ENCODE results near the gene PPP1R12B.
"Not testable (repeated sequence)": the region's sequence is repeated elsewhere in the genome, so short reads cannot be mapped to it uniquely, and the experiment has no call there.

PPP1R12B gene

DNA sequence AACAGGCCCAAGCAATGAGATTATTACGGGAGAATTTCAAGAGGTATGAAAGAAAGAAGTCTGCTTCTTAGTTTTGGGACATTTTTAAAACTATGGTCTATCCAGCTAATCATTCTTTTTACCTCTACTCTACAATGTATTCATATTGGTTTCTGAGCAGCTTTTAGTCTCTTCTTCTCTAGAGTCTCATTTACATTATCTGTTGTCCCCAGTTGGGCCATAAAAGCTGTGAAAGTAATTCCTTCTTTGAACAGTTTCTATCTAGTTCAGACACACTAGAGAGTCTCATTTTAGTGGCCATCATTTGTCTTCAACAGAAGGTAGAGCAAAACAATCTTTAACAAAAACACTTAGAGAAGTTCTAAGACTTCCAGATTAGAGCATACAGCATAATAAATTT lies 204.6 kb downstream of the PPP1R12B start:
- in situ Hi-C loops (cut with MboI; ENCODE audit: low sequenced_read_pairs) = not testable (repeated sequence)

DNA sequence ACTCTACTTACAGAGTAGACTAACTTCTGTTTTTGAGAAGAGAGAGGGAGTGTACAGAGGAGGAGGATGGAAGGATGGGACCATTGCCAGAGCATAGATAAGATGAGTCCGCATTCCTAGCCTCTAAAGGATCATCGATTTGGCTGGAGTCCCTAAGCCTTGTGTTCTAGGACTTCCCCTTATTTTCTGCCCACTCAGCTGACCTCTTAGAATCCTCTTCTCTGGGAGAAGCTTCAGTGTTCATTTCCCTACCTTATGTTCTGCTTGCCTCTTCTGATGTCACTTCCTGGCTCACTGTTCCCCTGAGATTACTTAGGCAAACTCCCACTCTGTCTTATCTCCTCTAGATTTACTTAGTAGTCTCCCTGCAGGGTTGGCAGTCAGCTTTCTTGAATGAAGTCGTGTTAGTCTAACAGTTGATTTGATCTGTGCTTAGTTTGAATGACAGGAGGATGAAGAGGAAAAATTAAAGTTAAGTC lies 205.1 kb downstream of the PPP1R12B start:
- in situ Hi-C loops (cut with MboI; ENCODE audit: low sequenced_read_pairs) = no loop called here

DNA sequence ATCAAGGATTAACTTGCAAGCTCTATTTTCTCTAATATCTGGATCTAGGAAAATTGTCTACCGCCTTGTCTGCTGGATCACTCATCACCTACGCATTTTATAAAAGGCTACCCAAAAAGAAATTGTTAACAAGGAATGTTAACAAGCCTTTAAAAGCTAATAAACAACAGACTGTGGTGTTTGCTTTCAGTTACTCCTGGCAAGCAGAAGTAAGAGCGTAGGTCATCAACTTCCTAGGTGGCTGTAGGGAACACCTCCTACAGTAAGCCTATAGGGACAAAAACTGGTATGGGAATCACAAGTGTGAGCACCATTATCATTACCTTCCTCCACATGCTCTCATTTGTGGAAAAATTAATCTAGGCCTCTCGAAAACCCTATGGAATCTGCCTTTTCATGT lies 206.1 kb downstream of the PPP1R12B start:
- in situ Hi-C loops (cut with MboI; ENCODE audit: low sequenced_read_pairs) = not testable (repeated sequence)

DNA sequence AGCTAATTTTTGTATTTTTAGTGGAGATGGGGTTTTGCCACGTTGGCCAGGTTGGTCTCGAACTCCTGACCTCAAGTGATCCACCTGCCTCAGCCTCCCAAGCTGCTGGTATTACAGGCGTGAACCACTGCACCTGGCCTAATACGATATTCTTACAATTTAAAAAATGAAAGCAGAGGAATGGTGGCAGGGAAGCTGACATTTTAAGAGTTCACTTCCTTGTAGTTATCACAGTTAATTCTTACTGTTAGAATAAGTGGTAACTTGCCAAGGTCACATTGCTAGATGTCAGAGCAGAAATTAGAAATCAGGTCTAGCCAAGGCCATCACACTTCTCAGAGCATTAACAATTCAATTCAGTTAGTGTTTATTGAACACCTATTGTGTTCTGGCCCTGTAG lies 207.5 kb downstream of the PPP1R12B start:
- in situ Hi-C loops (cut with MboI; ENCODE audit: low sequenced_read_pairs) = not testable (repeated sequence)

DNA sequence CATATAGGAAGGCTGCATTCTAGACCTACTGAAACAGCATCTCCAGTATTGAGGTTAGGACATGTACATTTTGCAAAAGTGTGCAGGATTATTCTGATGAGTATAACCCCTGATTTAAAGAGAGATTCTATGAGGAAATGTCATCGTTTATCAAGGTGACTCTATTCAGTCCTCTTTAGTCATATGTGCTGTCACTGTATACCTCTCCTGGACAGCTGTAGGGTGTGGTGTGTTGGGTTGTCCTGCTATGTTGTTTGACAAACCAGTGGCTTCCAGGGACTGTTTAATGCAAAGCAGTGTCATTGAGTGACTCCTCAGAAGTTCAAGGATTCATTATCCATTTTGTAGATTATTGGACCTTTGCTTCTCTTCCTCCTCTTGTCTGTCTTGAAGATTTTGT lies 209.2 kb downstream of the PPP1R12B start:
- in situ Hi-C loops (cut with MboI; ENCODE audit: low sequenced_read_pairs) = not testable (repeated sequence)

DNA sequence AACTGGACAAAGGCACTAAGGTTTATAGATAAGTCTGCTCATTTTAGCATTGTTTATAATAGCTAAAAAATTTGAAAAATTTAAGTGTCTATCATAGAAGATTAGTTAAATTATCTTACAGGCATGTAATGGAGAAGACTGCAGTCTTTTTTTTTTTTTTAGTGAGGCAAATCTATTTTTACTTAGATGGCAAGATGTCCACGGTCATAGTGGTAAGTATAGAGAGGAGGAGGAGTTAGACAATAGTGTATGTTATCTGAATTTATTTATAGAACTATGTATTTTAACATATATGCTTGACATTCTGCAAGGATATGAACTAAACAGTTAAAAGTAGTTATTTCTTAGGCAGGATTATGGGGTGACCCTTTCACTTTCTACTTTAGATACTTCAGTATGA lies 212.7 kb downstream of the PPP1R12B start:
- in situ Hi-C loops (cut with MboI; ENCODE audit: low sequenced_read_pairs) = no loop called here

DNA sequence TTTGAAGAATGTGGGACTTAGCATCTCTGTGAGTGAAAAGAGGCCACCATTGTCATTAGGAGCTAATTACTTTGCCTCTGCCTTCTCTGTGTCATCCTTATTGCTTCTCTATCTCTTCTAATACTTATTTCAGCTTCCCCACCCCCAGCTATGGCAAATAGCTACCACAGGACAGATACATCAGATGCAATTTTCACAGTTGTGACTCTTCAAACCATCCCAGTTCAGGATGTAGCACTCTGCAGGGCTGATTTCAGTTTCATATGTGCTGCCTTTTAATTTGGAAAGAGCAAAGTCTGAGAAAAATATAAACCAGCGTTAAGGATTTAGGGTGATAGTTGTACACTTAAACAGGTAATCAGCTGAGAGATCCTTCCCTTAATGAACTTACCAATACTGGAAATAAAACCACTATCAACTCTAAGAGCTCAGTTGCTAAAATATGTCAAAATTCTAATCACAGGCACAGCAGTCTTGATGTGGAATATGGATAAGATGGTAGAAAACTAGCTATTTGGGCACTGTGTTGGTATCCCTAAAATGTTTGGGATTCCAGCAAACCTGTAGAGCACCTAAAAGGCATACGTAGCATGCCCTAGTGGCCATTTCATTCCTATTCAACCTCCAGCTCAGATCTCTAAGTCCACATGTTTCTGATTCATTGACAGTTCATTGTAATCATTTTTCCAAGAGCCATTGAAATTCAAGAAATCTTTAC lies 213.4 kb downstream of the PPP1R12B start:
- in situ Hi-C loops (cut with MboI; ENCODE audit: low sequenced_read_pairs) = no loop called here

DNA sequence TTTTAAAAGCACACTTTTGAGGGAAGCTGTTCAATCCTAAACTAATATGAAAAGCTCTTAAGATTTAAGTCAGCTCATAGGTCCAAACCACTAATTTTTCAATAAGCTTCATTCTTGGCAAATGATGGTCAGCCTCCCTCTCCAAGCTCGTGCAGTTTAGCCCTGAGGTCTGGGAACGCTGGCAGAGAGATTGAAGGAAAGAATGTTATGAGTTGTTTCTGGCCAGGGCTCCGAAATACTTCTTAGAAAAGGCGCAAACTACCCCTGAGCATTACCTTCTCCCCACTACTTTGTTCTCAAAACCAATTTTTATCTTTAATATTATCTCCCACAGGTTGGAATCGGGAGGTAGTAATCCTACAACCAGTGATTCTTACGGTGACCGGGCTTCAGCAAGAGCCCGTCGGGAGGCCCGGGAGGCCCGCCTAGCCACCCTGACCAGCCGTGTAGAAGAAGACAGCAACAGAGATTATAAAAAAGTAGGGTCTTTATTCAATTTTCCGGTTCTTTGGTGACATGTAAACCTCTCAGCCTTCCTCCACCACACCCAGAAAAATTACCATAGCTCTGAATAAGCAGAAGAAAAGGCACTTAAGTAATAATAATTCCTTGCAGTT lies 214.1 kb downstream of the PPP1R12B start:
- in situ Hi-C loops (cut with MboI; ENCODE audit: low sequenced_read_pairs) = no loop called here

DNA sequence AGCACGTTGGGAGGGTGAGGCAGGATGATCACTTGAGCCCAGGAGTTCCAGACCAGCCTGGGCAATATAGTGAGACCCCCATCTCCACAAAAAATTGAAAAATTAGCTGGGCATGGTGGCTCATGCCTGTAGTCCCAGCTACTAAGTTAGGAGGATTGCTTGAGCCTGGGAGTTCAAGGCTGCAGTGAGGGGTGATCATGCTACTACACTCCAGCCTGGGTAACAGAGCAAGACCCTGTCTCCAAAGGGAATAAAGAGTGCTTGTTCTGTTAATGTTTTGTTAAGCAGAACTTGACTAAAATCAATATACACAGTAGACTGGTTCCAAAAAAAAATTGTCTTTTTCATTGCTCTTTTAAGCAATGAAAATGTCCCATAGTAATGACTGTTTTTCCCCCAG lies 215.3 kb downstream of the PPP1R12B start:
- in situ Hi-C loops (cut with MboI; ENCODE audit: low sequenced_read_pairs) = no loop called here

DNA sequence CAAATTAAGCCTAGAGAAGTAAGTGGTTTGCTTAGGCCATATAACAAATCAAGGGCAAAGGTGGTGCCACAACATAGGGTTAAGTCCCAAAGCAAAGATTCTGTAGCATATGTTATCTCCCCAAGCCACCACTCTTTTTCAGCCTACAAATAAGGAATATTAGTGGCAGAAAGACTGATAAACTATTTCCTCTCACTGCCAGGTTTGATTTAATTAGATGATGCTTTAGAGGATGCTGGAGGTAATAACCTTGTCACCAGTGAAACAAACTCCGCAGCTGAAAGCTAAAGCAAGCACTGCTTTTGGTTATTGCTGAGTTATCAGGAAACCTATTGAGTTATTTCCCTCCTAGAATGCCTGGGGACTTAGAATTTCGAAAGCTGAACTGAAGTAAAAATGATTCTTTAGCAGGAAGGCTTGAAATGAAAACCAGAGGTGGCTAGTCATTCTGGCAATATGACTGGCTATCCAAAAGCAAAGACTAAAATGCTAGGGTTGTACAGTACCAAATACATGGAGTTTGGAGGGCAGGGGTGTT lies 216.5 kb downstream of the PPP1R12B start:
- in situ Hi-C loops (cut with MboI; ENCODE audit: low sequenced_read_pairs) = no loop called here

DNA sequence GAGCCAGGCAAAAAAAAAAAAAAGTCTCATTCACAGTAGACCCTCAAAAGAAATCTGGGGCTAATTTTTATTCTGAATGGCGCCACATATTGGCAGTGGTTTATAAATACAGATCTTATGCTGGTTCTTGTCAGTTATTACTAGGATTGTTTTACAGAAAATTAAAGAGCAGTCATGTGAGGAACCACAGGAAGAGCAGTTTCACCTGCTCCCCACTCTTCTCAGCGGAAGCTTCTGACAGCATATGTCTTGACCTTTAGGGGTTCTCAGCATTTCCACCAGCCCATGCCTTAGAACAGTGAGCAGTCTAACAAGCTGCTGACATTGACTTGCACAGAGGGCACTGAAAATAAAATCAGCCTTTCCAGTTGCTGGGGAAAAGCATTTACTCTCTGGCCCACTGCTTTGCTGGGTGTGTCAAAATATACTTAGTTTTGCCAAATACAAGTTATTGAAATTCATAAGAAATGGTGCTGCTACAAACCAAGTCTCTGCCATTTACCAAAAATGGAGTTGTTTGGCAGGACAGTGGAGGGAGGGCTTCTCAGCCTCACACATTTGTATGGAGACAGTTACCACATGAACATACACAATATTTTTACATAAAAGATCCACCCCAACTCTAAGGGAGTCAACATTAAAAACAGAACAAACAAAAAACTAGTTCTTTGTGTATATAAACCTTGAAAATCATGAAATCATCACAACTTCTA lies 217.5 kb downstream of the PPP1R12B start:
- in situ Hi-C loops (cut with MboI; ENCODE audit: low sequenced_read_pairs) = no loop called here

DNA sequence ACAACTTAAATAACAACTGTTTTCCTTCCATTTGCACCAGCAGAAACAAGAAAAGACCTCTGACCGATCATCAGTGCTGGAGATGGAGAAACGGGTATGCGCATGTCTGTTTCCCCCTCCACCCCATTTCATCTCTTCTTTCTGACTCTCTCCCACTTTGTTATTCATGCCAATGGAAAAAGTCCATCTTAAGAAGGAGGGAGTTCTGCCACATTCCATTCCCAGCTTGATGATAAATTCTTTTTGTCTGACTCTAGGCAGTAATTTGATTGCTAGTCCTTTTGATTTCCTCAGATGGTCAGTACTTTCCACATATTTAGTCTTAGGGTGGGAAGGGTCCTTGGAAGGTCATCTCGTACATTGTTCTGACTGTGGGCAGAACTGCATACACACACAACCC lies 219.2 kb downstream of the PPP1R12B start:
- in situ Hi-C loops (cut with MboI; ENCODE audit: low sequenced_read_pairs) = no loop called here

DNA sequence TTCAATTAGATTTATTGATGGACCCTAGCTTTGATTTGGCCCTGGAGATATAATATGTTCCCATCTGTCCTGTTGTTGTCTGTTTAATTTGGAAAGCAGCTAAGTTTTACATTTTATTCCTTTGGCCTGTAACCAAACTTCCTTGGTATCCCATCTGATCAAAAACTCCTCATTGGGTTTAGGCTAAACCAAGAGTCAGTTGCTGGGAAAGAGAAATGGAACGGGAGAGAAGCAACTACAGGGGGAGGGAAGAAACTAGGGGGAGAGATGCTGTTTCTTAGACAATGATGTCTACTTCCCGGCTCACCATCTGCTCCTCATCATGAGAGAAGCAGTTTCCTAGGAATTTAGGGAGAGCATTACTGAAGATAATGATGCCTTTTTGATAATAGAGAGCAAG lies 219.9 kb downstream of the PPP1R12B start:
- in situ Hi-C loops (cut with MboI; ENCODE audit: low sequenced_read_pairs) = no loop called here

DNA sequence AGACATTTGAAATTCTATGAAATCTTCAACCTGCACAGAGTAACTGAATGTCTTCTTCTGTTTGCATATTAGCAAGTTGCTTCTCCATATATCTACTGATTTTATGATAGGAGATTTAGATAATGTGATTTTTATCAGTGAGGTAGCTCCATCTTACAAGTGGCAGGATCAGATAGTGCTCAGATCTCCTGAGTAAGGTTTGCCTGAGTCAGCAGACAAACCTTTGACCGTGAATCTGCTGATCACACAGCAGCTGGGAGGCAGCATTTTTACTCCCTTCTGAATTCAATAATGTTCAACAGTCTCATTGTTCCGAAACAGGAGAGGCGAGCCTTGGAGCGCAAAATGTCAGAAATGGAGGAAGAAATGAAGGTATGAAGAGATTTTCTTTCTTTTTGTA lies 220.3 kb downstream of the PPP1R12B start:
- in situ Hi-C loops (cut with MboI; ENCODE audit: low sequenced_read_pairs) = no loop called here

DNA sequence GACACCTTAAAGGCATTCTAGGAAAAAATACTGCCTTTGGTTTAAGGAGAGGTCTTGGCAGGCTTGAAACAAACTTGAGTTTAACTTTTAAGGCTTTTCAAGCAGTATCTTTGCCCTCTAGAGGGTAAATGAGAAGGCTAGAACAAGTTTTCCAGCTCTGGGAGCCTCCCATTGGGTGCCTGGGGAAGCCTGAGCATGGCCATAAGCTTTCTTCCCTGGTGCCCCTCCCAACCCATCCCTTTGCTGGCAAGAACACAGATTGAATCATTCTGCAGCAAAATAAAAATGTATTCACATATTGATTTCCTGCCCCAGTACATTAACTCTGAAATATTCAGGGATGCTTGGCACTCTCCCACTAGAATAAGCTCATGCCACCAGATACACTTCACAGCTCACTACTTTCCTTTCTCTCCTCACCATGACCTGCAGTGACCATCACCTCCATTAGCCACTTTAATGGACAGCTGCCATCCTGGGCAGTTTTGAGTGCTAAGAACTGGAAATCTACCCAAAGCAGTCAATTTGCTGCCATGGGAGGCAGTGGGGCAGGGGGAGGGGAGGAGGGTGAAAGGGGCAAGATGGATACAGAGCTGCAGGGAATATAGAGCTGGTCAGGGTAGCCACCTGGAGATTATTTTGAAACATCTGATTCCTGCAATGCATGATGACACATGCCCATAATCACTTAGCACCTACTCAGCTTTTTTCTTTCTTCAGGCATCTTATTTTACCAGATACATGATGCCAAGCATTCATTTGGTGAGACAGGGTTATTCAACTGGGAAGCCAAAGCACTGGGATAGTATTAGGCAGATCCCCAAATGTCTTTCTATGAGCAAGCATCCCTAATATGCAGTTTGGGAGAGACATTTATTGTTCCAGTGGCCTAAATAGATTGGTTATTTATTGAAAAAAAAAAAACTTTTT lies 221.2 kb downstream of the PPP1R12B start:
- in situ Hi-C loops (cut with MboI; ENCODE audit: low sequenced_read_pairs) = no loop called here

DNA sequence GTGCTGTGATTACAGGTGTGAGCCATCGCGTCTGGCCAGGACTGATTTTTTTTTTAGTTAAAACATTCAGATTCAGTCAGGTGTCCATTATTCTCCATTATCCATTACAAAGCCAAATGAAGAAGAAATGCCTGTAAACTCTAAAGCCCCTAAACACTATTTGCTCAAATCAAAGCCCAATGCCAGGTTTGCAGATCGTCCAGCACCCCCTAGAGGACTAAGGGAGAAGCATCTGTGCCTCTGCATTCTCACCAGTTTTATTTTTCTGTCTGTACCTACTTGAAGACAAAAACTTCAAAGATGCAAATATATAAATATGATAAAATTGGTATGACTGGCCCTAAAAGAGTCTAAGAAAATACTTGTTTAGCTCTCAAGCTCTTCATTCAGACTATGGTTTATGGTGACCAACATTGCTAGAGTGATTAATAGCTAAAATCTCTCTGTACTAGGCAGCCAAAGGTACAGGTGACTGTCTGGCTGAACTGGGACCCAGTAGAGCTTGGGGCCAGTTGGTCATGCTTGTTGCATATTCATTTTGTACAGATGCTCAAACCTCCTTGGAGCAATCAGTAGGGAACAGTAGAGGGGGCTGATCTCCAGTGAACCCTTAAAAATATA lies 223.3 kb downstream of the PPP1R12B start:
- in situ Hi-C loops (cut with MboI; ENCODE audit: low sequenced_read_pairs) = no loop called here

DNA sequence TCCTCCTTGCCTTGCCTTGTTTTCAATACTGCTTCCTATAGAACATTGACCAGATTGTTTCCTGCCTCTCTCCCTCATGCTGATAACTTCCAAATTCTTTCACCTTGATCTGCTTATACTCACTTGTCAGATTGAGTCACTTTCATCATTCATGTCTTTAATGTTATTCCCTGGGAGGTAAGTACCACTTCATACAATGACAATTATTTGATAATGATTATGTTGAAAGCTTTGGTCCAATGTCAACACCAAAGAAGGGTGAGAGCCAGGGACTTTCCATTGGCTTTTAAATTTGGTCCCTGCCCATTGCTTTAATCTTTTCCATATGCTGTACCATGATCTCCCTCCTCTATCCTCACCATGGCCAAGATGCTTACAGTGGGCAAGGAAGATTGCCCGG lies 224.4 kb downstream of the PPP1R12B start:
- in situ Hi-C loops (cut with MboI; ENCODE audit: low sequenced_read_pairs) = no loop called here

DNA sequence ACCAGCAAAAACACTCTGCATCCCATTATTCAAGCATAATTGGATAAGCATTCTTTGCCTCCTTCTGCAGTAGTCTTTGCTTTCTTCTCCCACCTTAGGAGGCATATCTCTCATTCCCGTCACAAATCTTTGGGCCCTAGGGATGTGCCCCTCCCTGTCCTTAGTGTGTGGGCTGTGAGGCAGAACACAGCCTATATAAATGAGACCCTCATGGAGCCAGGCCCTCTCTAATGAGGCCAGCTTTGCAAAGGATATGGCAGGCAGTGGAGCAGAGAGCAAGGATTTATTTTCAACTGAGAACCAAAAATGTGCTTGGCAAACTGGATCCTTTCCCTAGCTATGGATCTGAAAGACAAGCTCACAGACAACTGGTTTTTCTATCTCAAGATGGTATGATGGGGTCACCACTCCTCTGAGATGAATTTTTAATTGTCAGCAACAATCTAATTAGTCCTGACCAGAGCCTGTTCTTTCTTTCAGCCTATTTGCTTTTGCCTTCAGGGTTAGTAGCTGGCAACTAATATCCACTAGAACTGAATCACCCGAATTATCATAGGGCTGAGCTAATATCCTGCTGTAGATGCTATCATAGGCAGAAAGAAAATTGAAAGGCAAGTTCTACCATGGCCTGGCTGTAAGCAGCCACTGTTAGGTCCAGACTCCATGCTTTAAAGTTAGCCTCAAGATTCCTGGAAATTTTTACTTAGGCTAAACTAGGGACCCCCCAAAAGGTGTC lies 227.6 kb downstream of the PPP1R12B start:
- in situ Hi-C loops (cut with MboI; ENCODE audit: low sequenced_read_pairs) = no loop called here

DNA sequence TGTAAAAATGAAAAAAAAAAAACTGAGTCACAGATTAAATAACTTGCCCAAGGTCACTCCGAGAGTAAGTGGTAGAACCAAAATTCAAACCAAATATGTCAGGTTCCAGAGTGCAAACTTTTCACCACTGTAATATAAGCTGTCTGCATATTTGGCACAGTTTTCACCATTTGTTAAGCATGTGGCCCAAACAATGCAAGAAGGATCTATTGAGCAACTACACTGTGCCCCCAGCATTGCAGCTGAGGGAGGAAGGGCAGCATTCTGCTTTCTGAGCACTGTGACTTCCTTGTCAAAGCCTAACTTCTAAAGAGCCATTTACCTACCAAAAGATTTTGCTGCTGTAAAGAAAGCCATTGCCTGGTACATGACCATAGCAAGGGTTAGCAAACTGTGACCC lies 228.3 kb downstream of the PPP1R12B start:
- in situ Hi-C loops (cut with MboI; ENCODE audit: low sequenced_read_pairs) = no loop called here

DNA sequence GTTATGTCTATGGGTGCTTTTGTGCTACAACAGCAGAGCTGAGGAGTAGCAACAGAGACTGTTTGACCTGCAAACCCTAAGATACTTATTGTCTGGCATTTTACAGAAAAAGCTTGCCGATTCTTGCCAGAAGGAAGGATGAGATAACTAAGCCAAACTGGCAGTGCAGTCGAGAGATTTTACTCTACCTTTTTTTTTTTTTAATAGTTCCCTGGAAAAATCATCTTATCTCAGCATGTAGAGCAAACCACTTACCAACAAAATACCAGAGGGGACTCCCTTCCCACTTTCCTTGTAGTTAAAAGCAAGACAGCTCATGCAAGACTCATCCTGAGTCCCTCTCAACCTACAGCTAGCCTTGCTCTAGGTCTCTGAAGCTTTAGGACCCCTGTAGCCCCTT lies 228.9 kb downstream of the PPP1R12B start:
- in situ Hi-C loops (cut with MboI; ENCODE audit: low sequenced_read_pairs) = no loop called here

All from HL-60/S4 (cell line).